GM23338 (cell line): ENCODE measurements around the gene TMEM132D. TPM values are rescaled to one million over a fixed set of nuclear protein-coding genes. Genes with fewer than 3 reads are reported as not detected.

Experiments
- ATAC-seq: fragments of 200-7000 bp; cut with Tn5 transposase; 3 replicates; pipeline ENCODE4 v1.9.1; 2020
- DNase-seq: peaks from one replicate; pipeline ENCODE4 v3.0.0-alpha.2; 2015; ENCODE audit warnings: low spot score
- H2AFZ ChIP-seq: fragments of 200-600 bp; sonication (generic); 2 replicates; pipeline ENCODE4 v1.8.0; 2016; ENCODE audit warnings: antibody characterized with exemption, mild to moderate bottlenecking, moderate library complexity
- H3F3A ChIP-seq: fragments of 200-600 bp; sonication (generic); replicated peaks from 2 replicates; pipeline ENCODE4 v1.8.0; 2017; ENCODE audit warnings: antibody characterized with exemption, mixed run types, low read depth
- H3K27ac ChIP-seq: fragments of 200-600 bp; sonication (generic); 2 replicates; pipeline ENCODE4 v1.6.1; 2016; ENCODE audit warnings: low read depth
- H3K27me3 ChIP-seq: fragments of 200-600 bp; sonication (generic); 2 replicates; pipeline ENCODE4 v1.8.0; 2016; ENCODE audit warnings: mild to moderate bottlenecking, mixed run types, moderate library complexity; ENCODE audit not compliant: insufficient read depth
- H3K36me3 ChIP-seq: fragments of 200-600 bp; sonication (generic); 2 replicates; pipeline ENCODE4 v1.8.0; 2016; ENCODE audit warnings: mild to moderate bottlenecking; ENCODE audit not compliant: insufficient read depth
- H3K4me1 ChIP-seq: fragments of 200-600 bp; sonication (generic); 2 replicates; pipeline ENCODE4 v1.8.0; 2016; ENCODE audit warnings: mild to moderate bottlenecking, moderate library complexity; ENCODE audit not compliant: insufficient read depth
- H3K4me2 ChIP-seq: fragments of 200-600 bp; sonication (generic); 2 replicates; pipeline ENCODE4 v1.7.1; 2017; ENCODE audit warnings: mixed run types
- H3K4me3 ChIP-seq: fragments of 200-600 bp; sonication (generic); 2 replicates; pipeline ENCODE4 v1.6.1; 2016; ENCODE audit warnings: mixed run types
- H3K79me2 ChIP-seq: fragments of 200-600 bp; sonication (generic); replicated peaks from 2 replicates; pipeline ENCODE4 v1.8.0; 2017; ENCODE audit warnings: mild to moderate bottlenecking; ENCODE audit not compliant: insufficient read depth
- H3K9me2 ChIP-seq: fragments of 200-600 bp; sonication (generic); 2 replicates; pipeline ENCODE4 v1.8.0; 2017; ENCODE audit not compliant: insufficient read depth
- H4K20me1 ChIP-seq: fragments of 200-600 bp; sonication (generic); replicated peaks from 2 replicates; pipeline ENCODE4 v1.8.0; 2017; ENCODE audit warnings: mild to moderate bottlenecking; ENCODE audit not compliant: insufficient read depth
- H3K27ac Mint-ChIP-seq: 2 replicates; pipeline ENCODE4 v1.8.0; 2020; ENCODE audit warnings: inconsistent platforms, mild to moderate bottlenecking, moderate library complexity, mixed read lengths
- H3K27me3 Mint-ChIP-seq: 3 replicates; pipeline ENCODE4 v1.8.0; 2022; ENCODE audit warnings: low read depth, mild to moderate bottlenecking, moderate library complexity, mixed read lengths, inconsistent platforms; ENCODE audit not compliant: insufficient read depth, poor library complexity
- H3K36me3 Mint-ChIP-seq: 3 replicates; pipeline ENCODE4 v1.8.0; 2021; ENCODE audit warnings: low read depth, mild to moderate bottlenecking, inconsistent platforms, moderate library complexity, mixed read lengths
- H3K4me1 Mint-ChIP-seq: 3 replicates; pipeline ENCODE4 v1.8.0; 2020; ENCODE audit warnings: mild to moderate bottlenecking, inconsistent platforms, mixed read lengths
- H3K4me3 Mint-ChIP-seq: 3 replicates; pipeline ENCODE4 v1.8.0; 2021; ENCODE audit warnings: moderate library complexity, mild to moderate bottlenecking, inconsistent platforms, mixed read lengths
- H3K9me3 Mint-ChIP-seq: 3 replicates; pipeline ENCODE4 v1.8.0; 2020; ENCODE audit warnings: moderate library complexity, mild to moderate bottlenecking, inconsistent platforms, mixed read lengths
- EZH2 ChIP-seq: fragments of 200-600 bp; sonication (generic); IDR thresholded peaks from one replicate; pipeline ENCODE4 v1.8.0; 2017; ENCODE audit warnings: antibody characterized with exemption, mild to moderate bottlenecking, low read depth; ENCODE audit not compliant: unreplicated experiment
- JUNB ChIP-seq: IDR thresholded peaks from one replicate; pipeline ENCODE4 v1.6.1; 2016; ENCODE audit warnings: antibody characterized with exemption; ENCODE audit not compliant: unreplicated experiment
- NANOG ChIP-seq: IDR thresholded peaks from 2 replicates; pipeline ENCODE4 v1.6.1; 2016; ENCODE audit warnings: antibody characterized with exemption, borderline replicate concordance
- POLR2AphosphoS5 ChIP-seq: IDR thresholded peaks from 2 replicates; pipeline ENCODE4 v1.6.1; 2016; ENCODE audit warnings: antibody characterized with exemption, low read depth
- STAT1 ChIP-seq: IDR thresholded peaks from one replicate; pipeline ENCODE4 v1.6.1; 2016; ENCODE audit warnings: antibody characterized with exemption; ENCODE audit not compliant: unreplicated experiment
- ZNF331 ChIP-seq: fragments of 250-450 bp; sonication (Bioruptor Pico); IDR thresholded peaks from 2 replicates; pipeline ENCODE4 v1.5.0; 2020; ENCODE audit warnings: low read depth, mild to moderate bottlenecking, moderate library complexity
- polyA plus RNA-seq: library from polyadenylated mRNA; unstranded; fragments of >200 nt; fragmentation: Nextera tagmentation; extraction: Ambion mirVana; gene quantifications from 2 replicates; pipeline ENCODE4 v1.2.1, GENCODE V29; 2016
- total RNA-seq: library from RNA; depleted of rRNA; stranded (reverse); fragments of >200 nt; shearing (Covaris generic); gene quantifications from 2 replicates; pipeline ENCODE4 v1.2.3, GENCODE V29; 2014
- TF ChIP-seq, protein P1 (sequence below): IDR thresholded peaks from one replicate; pipeline ENCODE4 v1.6.1; 2018; ENCODE audit warnings: antibody characterized with exemption; ENCODE audit not compliant: unreplicated experiment
- TF ChIP-seq, protein P2 (sequence below): fragments of 250-450 bp; sonication (Bioruptor Pico); IDR thresholded peaks from 2 replicates; pipeline ENCODE4 v1.5.0; 2020; ENCODE audit warnings: mild to moderate bottlenecking, moderate library complexity
- TF ChIP-seq, protein P3 (sequence below), 2 experiments: fragments of 200-600 bp in 1 of 2; sonication (generic) in 1 of 2; conservative IDR thresholded peaks; 2 replicates each; pipeline versions ENCODE4 v1.5.1 to v1.6.1; 2016 to 2017; ENCODE audit warnings: antibody characterized with exemption in 2 of 2, low read depth in 2 of 2, mild to moderate bottlenecking in 2 of 2, moderate library complexity in 1 of 2
- TF ChIP-seq, protein P4 (sequence below): IDR thresholded peaks from 2 replicates; pipeline ENCODE4 v1.6.1; 2016; ENCODE audit warnings: antibody characterized with exemption

TMEM132D gene
- total and polyA plus RNA-seq, 2 experiments from 2014 or later, result 0.44 to 5.3 TPM

DNA sequence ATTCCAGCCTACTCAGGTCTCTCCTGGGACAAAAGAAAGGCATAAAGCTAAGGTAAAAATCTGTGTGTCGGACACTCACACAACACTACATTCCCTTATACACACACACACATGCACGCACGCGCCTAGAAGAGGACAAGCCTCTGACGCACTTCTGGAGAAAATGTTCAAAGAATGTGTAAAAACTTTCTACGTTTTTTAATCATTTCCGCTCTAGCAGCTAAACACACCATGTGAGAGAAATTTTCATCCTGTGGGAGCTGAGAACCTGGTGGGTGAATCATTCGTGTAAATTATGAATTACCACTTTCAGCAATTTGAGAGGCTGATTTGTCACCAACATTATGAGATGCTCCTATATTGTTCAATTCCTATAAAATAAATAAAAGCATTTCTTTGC is 494.5 kb downstream of the TMEM132D start:
- H3K36me3 Mint-ChIP-seq, result peaks cover 28% of the 10 kb centered on the region

DNA sequence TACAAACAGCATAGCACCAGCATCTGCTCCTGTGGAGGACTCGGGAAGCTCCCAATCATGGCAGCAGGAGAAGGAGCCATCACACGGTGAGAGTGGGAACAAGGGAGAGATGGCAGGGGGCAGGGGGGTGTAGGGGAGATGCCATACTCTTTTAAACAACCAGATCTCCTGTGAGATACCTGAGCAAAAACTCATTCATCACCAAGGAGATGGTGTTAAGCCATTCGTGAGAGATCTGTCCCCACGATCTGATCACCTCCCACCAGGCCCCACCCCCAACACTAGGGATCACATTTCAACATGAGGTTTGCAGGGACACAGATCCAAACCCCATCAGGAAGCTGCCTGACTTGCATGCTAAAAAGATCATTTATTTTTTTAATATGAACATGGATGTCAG is 499.3 kb downstream of the TMEM132D start:
- H3K4me1 Mint-ChIP-seq, result no peaks in the 10 kb centered on the region
- no peak overlapping the region for H3K4me3 Mint-ChIP-seq
- DNase-seq, result no peak
- H3K9me3 Mint-ChIP-seq, result peaks cover 97% of the 10 kb centered on the region
- H3K4me3 ChIP-seq, result no peak overlapping the region
- H3K27me3 ChIP-seq, result no peaks in the 10 kb centered on the region
- peaks cover 26% of the 10 kb centered on the region for H3K36me3 Mint-ChIP-seq
- peaks cover 8% of the 10 kb centered on the region for H3K27me3 Mint-ChIP-seq
- no peak overlapping the region for H3K27ac ChIP-seq
- no peak for ATAC-seq
- H4K20me1 ChIP-seq, result no peaks in the 10 kb centered on the region
- no peak overlapping the region for H3K4me2 ChIP-seq
- H3K27ac Mint-ChIP-seq, result no peak overlapping the region
- no peak overlapping the region for H2AFZ ChIP-seq
- H3K4me1 ChIP-seq, result no peaks in the 10 kb centered on the region
- H3F3A ChIP-seq, result no peaks in the 10 kb centered on the region
- no peaks in the 10 kb centered on the region for H3K9me2 ChIP-seq
- no peaks in the 10 kb centered on the region for H3K79me2 ChIP-seq
- no peaks in the 10 kb centered on the region for H3K36me3 ChIP-seq
- TF ChIP-seq, protein P1, sequence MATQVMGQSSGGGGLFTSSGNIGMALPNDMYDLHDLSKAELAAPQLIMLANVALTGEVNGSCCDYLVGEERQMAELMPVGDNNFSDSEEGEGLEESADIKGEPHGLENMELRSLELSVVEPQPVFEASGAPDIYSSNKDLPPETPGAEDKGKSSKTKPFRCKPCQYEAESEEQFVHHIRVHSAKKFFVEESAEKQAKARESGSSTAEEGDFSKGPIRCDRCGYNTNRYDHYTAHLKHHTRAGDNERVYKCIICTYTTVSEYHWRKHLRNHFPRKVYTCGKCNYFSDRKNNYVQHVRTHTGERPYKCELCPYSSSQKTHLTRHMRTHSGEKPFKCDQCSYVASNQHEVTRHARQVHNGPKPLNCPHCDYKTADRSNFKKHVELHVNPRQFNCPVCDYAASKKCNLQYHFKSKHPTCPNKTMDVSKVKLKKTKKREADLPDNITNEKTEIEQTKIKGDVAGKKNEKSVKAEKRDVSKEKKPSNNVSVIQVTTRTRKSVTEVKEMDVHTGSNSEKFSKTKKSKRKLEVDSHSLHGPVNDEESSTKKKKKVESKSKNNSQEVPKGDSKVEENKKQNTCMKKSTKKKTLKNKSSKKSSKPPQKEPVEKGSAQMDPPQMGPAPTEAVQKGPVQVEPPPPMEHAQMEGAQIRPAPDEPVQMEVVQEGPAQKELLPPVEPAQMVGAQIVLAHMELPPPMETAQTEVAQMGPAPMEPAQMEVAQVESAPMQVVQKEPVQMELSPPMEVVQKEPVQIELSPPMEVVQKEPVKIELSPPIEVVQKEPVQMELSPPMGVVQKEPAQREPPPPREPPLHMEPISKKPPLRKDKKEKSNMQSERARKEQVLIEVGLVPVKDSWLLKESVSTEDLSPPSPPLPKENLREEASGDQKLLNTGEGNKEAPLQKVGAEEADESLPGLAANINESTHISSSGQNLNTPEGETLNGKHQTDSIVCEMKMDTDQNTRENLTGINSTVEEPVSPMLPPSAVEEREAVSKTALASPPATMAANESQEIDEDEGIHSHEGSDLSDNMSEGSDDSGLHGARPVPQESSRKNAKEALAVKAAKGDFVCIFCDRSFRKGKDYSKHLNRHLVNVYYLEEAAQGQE, result no peak
- TF ChIP-seq, protein P2, sequence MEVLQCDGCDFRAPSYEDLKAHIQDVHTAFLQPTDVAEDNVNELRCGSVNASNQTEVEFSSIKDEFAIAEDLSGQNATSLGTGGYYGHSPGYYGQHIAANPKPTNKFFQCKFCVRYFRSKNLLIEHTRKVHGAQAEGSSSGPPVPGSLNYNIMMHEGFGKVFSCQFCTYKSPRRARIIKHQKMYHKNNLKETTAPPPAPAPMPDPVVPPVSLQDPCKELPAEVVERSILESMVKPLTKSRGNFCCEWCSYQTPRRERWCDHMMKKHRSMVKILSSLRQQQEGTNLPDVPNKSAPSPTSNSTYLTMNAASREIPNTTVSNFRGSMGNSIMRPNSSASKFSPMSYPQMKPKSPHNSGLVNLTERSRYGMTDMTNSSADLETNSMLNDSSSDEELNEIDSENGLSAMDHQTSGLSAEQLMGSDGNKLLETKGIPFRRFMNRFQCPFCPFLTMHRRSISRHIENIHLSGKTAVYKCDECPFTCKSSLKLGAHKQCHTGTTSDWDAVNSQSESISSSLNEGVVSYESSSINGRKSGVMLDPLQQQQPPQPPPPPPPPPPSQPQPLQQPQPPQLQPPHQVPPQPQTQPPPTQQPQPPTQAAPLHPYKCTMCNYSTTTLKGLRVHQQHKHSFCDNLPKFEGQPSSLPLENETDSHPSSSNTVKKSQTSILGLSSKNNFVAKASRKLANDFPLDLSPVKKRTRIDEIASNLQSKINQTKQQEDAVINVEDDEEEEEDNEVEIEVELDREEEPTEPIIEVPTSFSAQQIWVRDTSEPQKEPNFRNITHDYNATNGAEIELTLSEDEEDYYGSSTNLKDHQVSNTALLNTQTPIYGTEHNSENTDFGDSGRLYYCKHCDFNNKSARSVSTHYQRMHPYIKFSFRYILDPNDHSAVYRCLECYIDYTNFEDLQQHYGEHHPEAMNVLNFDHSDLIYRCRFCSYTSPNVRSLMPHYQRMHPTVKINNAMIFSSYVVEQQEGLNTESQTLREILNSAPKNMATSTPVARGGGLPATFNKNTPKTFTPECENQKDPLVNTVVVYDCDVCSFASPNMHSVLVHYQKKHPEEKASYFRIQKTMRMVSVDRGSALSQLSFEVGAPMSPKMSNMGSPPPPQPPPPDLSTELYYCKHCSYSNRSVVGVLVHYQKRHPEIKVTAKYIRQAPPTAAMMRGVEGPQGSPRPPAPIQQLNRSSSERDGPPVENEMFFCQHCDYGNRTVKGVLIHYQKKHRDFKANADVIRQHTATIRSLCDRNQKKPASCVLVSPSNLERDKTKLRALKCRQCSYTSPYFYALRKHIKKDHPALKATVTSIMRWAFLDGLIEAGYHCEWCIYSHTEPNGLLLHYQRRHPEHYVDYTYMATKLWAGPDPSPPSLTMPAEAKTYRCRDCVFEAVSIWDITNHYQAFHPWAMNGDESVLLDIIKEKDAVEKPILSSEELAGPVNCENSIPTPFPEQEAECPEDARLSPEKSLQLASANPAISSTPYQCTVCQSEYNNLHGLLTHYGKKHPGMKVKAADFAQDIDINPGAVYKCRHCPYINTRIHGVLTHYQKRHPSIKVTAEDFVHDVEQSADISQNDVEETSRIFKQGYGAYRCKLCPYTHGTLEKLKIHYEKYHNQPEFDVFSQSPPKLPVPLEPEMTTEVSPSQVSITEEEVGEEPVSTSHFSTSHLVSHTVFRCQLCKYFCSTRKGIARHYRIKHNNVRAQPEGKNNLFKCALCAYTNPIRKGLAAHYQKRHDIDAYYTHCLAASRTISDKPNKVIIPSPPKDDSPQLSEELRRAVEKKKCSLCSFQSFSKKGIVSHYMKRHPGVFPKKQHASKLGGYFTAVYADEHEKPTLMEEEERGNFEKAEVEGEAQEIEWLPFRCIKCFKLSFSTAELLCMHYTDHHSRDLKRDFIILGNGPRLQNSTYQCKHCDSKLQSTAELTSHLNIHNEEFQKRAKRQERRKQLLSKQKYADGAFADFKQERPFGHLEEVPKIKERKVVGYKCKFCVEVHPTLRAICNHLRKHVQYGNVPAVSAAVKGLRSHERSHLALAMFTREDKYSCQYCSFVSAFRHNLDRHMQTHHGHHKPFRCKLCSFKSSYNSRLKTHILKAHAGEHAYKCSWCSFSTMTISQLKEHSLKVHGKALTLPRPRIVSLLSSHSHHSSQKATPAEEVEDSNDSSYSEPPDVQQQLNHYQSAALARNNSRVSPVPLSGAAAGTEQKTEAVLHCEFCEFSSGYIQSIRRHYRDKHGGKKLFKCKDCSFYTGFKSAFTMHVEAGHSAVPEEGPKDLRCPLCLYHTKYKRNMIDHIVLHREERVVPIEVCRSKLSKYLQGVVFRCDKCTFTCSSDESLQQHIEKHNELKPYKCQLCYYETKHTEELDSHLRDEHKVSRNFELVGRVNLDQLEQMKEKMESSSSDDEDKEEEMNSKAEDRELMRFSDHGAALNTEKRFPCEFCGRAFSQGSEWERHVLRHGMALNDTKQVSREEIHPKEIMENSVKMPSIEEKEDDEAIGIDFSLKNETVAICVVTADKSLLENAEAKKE (CRISPR knock-in tag), result no peak
- TF ChIP-seq EZH2, result no peak
- no peak for TF ChIP-seq ZNF331 (CRISPR knock-in tag)
- TF ChIP-seq JUNB, result no peak
- TF ChIP-seq POLR2AphosphoS5, result no peak
- TF ChIP-seq, protein P3, sequence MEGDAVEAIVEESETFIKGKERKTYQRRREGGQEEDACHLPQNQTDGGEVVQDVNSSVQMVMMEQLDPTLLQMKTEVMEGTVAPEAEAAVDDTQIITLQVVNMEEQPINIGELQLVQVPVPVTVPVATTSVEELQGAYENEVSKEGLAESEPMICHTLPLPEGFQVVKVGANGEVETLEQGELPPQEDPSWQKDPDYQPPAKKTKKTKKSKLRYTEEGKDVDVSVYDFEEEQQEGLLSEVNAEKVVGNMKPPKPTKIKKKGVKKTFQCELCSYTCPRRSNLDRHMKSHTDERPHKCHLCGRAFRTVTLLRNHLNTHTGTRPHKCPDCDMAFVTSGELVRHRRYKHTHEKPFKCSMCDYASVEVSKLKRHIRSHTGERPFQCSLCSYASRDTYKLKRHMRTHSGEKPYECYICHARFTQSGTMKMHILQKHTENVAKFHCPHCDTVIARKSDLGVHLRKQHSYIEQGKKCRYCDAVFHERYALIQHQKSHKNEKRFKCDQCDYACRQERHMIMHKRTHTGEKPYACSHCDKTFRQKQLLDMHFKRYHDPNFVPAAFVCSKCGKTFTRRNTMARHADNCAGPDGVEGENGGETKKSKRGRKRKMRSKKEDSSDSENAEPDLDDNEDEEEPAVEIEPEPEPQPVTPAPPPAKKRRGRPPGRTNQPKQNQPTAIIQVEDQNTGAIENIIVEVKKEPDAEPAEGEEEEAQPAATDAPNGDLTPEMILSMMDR (conservative IDR thresholded peaks at IDR 0.05; ENCODE audit: low read depth in 2 of 2), result no peak
- no peak for TF ChIP-seq NANOG
- TF ChIP-seq, protein P4, sequence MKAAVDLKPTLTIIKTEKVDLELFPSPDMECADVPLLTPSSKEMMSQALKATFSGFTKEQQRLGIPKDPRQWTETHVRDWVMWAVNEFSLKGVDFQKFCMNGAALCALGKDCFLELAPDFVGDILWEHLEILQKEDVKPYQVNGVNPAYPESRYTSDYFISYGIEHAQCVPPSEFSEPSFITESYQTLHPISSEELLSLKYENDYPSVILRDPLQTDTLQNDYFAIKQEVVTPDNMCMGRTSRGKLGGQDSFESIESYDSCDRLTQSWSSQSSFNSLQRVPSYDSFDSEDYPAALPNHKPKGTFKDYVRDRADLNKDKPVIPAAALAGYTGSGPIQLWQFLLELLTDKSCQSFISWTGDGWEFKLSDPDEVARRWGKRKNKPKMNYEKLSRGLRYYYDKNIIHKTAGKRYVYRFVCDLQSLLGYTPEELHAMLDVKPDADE, result no peak
- TF ChIP-seq STAT1, result no peak

More for the DNA sequence above, 494.5 kb downstream of the TMEM132D start:
- DNase-seq, result no peak
- Mint-ChIP-seq H3K27ac (no peak overlapping the region), H3K4me3 (no peak overlapping the region), H3K9me3 (peaks cover 98% of the 10 kb centered on the region), H3K27me3 (peaks cover 5% of the 10 kb centered on the region), H3K4me1 (no peaks in the 10 kb centered on the region)
- ATAC-seq, result no peak
- no peak overlapping the region for H3K4me2 ChIP-seq
- no peaks in the 10 kb centered on the region for H3K36me3 ChIP-seq
- H4K20me1 ChIP-seq, result no peaks in the 10 kb centered on the region
- H3F3A ChIP-seq, result no peaks in the 10 kb centered on the region
- TF ChIP-seq NANOG, result no peak
- no peak overlapping the region for H3K4me3 ChIP-seq
- no peaks in the 10 kb centered on the region for H3K9me2 ChIP-seq
- H3K27me3 ChIP-seq, result no peaks in the 10 kb centered on the region
- H2AFZ ChIP-seq, result no peak overlapping the region
- H3K4me1 ChIP-seq, result no peaks in the 10 kb centered on the region
- no peaks in the 10 kb centered on the region for H3K79me2 ChIP-seq
- no peak overlapping the region for H3K27ac ChIP-seq
